Superior temporal gyrus (tissue), 1 donor: ENCODE results near the gene COLEC12.

Experiments used
- DNase-seq: peaks from one replicate; pipeline ENCODE4 v3.0.0-alpha.2; 2016; ENCODE audit errors: extremely low spot score

Gene COLEC12

GRCh38 chr18:506264-506663 is 5.8 kb upstream of the COLEC12 start:
- no peak for DNase-seq

DNA sequence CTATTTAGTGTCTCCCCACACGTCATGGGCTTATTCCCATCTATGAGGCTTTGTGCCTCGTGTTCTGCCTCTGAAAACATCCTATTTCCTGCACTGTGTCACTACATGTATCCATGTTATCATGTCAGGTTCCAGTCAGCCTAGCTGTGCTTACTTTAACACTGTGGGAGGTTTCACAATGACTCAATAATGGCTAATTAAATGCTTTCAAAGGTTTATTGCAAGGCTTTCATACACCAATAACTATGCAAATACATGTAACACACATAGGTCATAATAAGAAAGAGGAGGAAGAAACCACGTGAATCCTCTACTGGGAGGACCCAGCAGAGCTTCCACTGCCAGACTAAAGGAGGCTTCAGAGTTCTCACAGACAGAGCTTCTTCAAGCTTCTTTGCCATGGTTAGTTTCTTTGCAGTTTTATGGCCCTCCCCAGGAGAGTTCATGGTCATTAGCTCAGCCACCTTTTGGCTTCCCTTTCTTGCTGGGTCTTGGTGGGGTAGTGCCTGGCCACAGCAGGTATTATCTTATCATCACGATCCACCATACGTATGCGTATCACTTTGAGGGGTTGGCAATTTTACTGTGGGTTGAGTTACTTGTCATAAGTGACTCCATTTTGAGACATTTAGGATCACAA is 5.1 kb upstream of the COLEC12 start:
- no peak for DNase-seq

GRCh38 chr18:501406-501714 is 859 bp upstream of the COLEC12 start:
- DNase-seq, result no peak

DNA sequence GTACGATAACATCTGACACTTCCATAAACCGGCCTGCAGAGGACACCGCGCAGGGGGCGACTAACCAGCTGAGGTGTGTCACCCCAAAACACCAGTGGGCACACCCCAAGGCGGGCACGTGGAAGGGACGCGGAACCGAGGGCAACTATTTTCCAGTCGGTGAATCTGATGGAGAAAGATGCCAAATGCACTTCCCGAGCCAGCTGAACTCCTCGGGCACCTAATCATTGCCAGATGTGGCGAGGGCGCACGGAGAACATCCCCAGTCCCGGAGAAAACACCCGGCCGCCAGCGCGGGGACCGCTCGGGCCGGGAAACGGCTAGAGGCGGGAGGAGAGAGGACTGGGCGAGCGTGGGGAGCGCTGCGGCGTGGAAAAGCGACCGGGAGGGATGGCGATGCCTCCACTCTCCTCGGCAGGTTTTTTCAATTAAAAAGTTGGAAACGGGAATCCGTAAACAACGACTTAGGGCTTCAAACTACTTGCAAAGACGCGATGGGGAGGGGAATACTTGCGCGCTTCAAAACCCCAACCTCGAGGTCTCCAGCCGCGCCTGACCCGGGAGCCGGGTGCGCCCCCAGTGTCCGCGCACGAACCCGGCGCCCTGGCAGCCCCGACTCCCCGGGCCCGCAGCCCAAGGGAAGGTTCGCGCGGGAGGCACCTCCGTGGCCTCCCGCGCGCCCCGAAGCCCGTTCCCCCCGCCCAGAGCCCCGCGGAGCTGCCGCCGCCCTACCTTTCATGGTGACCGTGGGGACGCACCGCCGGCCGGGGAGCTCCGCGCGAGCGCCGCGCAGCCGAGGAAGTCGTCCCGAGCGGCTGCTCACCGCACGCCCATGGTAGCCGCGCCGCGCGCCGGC is 497 bp downstream of the COLEC12 start:
- DNase-seq, result no peak

DNA sequence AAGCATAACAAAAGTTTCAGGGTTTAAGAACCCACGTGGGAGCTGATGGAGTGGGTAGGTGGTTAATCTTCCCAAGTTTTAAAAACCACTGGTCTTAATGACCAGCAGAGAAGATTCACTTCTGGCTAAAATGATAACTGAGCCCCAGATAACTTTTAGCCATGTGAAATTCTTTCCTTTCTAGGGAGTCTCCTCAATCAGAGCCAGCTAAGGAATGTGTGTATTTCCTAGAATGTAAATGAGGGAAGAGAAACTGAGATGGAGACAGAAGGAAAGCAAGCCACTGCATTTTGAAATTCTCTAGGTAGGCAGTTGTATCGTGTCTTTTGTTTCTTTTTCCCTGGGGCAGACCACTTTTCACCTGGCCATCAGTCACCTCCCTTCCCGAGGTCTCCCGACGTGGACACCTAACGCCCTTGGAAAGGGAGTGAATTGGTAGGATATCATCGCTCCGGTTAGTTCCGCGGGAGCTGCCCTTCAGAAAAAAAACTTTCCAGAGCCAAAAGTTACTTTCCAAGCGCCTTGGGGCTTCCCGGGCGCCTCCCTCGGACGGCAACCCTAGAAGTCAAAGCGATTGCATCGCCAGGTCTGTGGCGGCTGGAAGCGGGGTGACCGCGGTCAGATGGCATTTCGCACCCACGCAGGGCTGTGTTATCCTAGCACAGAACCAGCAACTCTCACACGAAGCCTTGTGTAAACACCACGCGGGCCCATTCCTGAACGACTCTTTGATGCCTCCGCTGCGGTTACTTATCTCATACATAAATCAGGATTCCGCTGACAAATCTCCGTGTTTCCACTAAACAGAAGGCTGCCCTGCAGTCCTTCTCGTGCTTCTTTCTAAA is 1.3 kb downstream of the COLEC12 start:
- DNase-seq, result no peak

DNA sequence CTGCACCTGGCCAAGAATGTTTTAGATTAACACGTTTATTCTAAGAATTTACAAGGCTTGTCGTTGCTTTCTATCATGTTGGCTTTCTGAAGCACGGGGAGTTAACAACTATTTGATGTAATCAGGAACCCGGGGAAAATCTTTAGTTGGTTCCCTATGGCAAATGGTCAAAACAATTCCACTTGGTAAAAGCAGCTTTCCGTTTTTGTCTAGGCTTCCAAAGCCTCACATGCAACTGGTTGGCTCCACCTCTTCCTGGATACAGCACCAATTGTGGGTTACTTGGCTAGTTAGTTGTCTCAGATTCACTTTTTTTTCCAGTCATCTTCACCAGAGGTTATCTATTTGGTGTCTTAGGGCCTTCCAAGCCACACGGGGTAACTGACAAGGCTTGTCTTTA is 2.8 kb downstream of the COLEC12 start:
- no peak for DNase-seq

DNA sequence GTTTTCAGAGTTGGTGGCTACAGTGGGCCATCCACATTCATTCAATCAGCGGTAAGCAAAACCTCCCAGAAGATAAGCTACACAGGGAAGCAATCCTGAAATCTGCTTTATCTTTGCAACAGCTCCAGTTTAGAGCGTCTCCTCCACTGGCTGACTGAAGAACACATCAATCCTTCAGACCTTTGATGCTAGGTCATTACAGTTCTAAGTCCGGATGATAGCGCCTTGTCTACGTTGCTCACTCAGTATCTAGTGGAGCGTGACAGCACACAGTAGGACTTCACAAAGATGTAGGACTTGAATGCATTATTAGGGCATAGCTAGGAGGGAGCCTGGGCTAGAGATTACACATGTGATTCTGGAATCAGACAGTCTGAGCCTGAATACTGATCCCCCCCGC is 5.0 kb downstream of the COLEC12 start:
- DNase-seq, result no peak

DNA sequence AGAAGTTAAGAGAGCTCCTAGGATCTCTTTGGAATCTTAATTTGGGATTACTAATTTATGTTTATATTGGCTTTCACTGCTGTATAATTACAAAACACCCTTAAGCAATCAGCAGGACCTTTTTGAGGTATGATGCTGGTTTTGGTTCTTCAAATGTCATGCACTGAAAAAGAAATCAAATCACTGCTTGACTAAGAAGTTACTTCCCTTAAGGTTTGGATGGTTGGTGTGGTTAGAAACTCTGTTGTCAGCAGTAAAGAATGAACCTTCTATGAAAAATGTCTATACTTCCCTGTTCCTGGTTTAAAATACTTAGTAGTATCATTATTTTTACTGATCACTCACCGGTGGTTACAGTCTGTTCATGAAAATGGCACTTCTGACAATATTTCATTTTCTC is 5.5 kb downstream of the COLEC12 start:
- no peak for DNase-seq

- no peak for DNase-seq
These were observed 6.2 kb downstream of the COLEC12 start for GRCh38 chr18:493986-494983.

GRCh38 chr18:492451-492850 is 8.1 kb downstream of the COLEC12 start:
- DNase-seq, result no peak

GRCh38 chr18:490624-491023 is 9.9 kb downstream of the COLEC12 start:
- DNase-seq, result no peak

DNA sequence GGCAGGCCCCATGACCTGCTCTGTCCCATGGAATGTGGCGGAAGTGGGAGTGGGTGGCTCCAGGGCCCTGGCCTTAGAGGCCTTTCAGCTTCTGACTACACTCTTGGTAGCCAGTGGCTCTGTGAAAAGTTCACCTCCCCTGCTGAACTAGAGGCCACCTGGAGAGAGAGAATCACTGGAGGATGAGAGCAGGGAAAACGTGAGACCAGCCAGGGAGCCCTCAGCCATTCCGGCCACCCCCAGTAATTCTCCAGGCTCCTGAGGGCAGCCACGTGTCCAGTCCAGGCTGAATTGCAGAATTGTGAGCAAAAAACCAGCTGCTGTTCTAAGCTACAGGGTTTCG is 10.5 kb downstream of the COLEC12 start:
- DNase-seq, result no peak

DNA sequence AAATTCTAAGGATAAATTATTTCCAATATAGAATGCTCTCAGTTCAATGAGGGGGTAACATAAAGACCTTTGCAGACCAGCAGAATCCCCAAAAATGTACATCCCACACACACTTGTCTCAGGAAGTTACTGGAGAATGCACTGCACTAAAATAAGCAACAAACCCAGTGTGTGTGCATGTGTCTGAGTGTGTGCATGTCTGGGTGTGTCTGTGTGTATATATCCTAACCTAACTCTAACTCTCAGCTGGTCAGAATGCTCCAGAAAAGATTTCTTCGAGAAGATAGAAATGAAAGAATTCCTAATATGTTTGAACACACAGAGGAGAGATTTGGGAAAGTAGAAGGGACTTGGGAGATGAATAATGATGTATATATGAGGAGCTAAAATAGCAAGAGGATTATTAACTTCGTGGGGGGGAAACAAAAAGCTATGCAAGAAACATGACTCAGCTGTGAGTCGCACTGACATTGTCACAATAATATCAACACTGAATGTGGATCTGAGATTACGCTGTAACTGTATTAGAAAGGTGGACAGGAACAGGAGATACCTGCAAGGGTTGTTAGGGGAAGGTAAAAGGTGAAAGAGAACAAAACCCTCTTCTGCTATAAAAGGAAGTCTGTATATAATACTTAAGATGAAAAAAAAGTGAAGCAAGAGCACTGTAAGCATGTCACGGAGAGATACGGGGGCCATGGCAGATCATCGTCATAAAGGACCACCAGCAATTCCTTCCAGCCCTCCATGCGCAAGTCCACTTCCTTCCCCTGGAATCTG is 11.1 kb downstream of the COLEC12 start:
- DNase-seq, result no peak

DNA sequence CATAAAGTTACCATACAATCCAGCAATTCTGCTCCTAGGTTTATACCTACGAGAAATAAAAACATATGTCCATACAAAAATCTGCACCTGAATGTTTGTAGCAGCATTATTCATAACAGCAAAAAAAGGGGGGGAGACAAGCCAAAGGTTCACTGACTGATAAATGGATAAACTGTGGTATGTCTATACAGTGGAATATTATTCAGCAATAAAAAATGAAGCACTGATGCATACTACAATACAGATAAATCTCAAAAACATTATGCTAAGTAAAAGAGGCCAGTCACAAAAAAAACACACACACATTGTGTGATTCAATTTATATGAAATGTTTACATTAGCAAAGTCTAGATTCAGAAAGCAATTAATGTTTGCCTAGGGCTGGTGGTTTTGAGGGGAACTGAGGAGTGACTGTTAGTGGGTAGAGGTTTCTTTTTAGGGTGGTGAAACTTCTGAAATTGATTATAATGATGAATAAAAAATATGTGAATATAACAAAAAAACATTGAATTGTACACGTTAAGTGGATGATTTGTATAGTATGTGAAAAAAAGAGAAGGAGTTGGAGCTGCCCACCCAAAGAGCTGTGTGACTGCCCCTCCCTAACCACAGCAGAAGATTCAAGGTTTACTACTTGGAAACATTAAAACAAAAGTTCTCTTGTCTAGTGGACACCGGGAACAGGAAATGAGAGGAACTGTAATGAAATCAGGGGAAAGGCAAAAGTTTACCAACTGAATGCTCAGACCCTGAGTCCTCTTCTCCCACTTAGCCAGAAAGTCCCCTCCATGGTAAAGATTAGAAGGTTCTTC is 13.4 kb downstream of the COLEC12 start:
- DNase-seq, result no peak

DNA sequence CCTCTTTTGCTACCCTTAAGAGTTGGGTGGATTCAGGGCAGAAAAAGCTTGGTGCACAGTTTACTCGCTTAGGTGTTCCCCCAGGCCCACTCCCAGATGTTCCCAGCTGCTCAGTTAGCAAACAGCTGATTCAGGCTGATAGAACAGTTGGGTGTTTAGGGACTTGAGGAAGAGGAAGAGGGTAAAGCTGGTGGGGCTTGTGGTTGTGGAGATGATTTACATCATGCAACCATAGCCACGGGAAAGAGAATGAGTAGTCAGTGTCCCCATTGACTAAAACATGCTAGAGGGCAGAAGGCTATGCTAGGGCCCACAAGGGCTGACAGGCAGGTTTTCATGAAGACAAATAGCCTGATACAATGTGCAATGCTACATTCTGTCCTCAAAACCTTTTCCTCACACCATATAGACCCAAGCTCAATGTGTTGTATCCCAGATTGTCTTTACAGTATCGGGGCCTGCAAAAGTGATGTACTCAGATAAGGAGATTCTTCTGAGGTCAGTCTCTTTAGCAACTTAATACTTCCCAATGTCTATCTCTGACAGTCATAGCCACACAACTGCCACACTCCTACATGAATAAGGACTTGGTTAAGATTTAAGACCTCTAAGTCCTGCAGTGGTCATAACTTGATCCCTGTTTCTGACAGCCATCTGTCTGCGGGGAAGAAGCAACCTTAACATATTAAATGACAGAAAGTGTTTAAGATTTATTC is 15.6 kb downstream of the COLEC12 start:
- no peak for DNase-seq

- no peak for DNase-seq
These were observed 21.8 kb downstream of the COLEC12 start for GRCh38 chr18:478681-479080.

DNA sequence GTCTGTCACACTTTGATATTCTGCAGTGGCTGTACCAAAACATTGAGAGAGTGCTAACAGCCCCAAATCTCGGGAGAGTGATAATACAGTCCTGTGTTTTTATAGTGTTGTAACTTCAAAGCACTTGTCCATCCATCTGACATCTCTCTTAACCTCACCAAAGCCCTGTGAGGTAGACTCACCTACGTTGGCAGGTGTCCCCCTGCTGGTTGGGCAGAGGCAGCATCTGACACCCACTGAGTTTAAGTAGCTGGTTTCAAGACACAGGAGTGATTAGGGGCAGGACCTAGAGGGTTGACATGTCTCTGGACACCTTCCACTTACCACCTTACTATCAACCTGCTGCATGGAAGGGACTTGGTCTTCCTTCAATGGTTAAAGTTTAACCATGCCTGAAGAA is 22.9 kb downstream of the COLEC12 start:
- no peak for DNase-seq

- DNase-seq, result peak; percentile 36
These were observed 24.2 kb downstream of the COLEC12 start for GRCh38 chr18:476251-476664.
